GM23338 (cell line): Measurements from ENCODE around the gene SETBP1. TPM values are rescaled to one million over a fixed set of nuclear protein-coding genes. Genes with fewer than 3 reads are reported as not detected.

Experiments
- ATAC-seq: fragments of 200-7000 bp; cut with Tn5 transposase; 3 replicates; pipeline ENCODE4 v1.9.1; 2020
- DNase-seq: peaks from one replicate; pipeline ENCODE4 v3.0.0-alpha.2; 2015; ENCODE audit warnings: low spot score
- H2AFZ ChIP-seq: fragments of 200-600 bp; sonication (generic); 2 replicates; pipeline ENCODE4 v1.8.0; 2016; ENCODE audit warnings: antibody characterized with exemption, mild to moderate bottlenecking, moderate library complexity
- H3F3A ChIP-seq: fragments of 200-600 bp; sonication (generic); replicated peaks from 2 replicates; pipeline ENCODE4 v1.8.0; 2017; ENCODE audit warnings: antibody characterized with exemption, mixed run types, low read depth
- H3K27ac ChIP-seq: fragments of 200-600 bp; sonication (generic); 2 replicates; pipeline ENCODE4 v1.6.1; 2016; ENCODE audit warnings: low read depth
- H3K27me3 ChIP-seq: fragments of 200-600 bp; sonication (generic); 2 replicates; pipeline ENCODE4 v1.8.0; 2016; ENCODE audit warnings: mild to moderate bottlenecking, mixed run types, moderate library complexity; ENCODE audit not compliant: insufficient read depth
- H3K36me3 ChIP-seq: fragments of 200-600 bp; sonication (generic); 2 replicates; pipeline ENCODE4 v1.8.0; 2016; ENCODE audit warnings: mild to moderate bottlenecking; ENCODE audit not compliant: insufficient read depth
- H3K4me1 ChIP-seq: fragments of 200-600 bp; sonication (generic); 2 replicates; pipeline ENCODE4 v1.8.0; 2016; ENCODE audit warnings: mild to moderate bottlenecking, moderate library complexity; ENCODE audit not compliant: insufficient read depth
- H3K4me2 ChIP-seq: fragments of 200-600 bp; sonication (generic); 2 replicates; pipeline ENCODE4 v1.7.1; 2017; ENCODE audit warnings: mixed run types
- H3K4me3 ChIP-seq: fragments of 200-600 bp; sonication (generic); 2 replicates; pipeline ENCODE4 v1.6.1; 2016; ENCODE audit warnings: mixed run types
- H3K79me2 ChIP-seq: fragments of 200-600 bp; sonication (generic); replicated peaks from 2 replicates; pipeline ENCODE4 v1.8.0; 2017; ENCODE audit warnings: mild to moderate bottlenecking; ENCODE audit not compliant: insufficient read depth
- H3K9me2 ChIP-seq: fragments of 200-600 bp; sonication (generic); 2 replicates; pipeline ENCODE4 v1.8.0; 2017; ENCODE audit not compliant: insufficient read depth
- H4K20me1 ChIP-seq: fragments of 200-600 bp; sonication (generic); replicated peaks from 2 replicates; pipeline ENCODE4 v1.8.0; 2017; ENCODE audit warnings: mild to moderate bottlenecking; ENCODE audit not compliant: insufficient read depth
- H3K27ac Mint-ChIP-seq: 2 replicates; pipeline ENCODE4 v1.8.0; 2020; ENCODE audit warnings: inconsistent platforms, mild to moderate bottlenecking, moderate library complexity, mixed read lengths
- H3K27me3 Mint-ChIP-seq: 3 replicates; pipeline ENCODE4 v1.8.0; 2022; ENCODE audit warnings: low read depth, mild to moderate bottlenecking, moderate library complexity, mixed read lengths, inconsistent platforms; ENCODE audit not compliant: insufficient read depth, poor library complexity
- H3K36me3 Mint-ChIP-seq: 3 replicates; pipeline ENCODE4 v1.8.0; 2021; ENCODE audit warnings: low read depth, mild to moderate bottlenecking, inconsistent platforms, moderate library complexity, mixed read lengths
- H3K4me1 Mint-ChIP-seq: 3 replicates; pipeline ENCODE4 v1.8.0; 2020; ENCODE audit warnings: mild to moderate bottlenecking, inconsistent platforms, mixed read lengths
- H3K4me3 Mint-ChIP-seq: 3 replicates; pipeline ENCODE4 v1.8.0; 2021; ENCODE audit warnings: moderate library complexity, mild to moderate bottlenecking, inconsistent platforms, mixed read lengths
- H3K9me3 Mint-ChIP-seq: 3 replicates; pipeline ENCODE4 v1.8.0; 2020; ENCODE audit warnings: moderate library complexity, mild to moderate bottlenecking, inconsistent platforms, mixed read lengths
- CREB1 ChIP-seq: fragments of 250-450 bp; sonication (Bioruptor Pico); IDR thresholded peaks from 2 replicates; pipeline ENCODE4 v1.5.0; 2020; ENCODE audit warnings: low read depth, mild to moderate bottlenecking, moderate library complexity
- ETS1 ChIP-seq: IDR thresholded peaks from 2 replicates; pipeline ENCODE4 v1.6.1; 2016; ENCODE audit warnings: antibody characterized with exemption
- EZH2 ChIP-seq: fragments of 200-600 bp; sonication (generic); IDR thresholded peaks from one replicate; pipeline ENCODE4 v1.8.0; 2017; ENCODE audit warnings: antibody characterized with exemption, mild to moderate bottlenecking, low read depth; ENCODE audit not compliant: unreplicated experiment
- EZH2phosphoT487 ChIP-seq: fragments of 200-600 bp; sonication (generic); IDR thresholded peaks from one replicate; pipeline ENCODE4 v1.8.1; 2018; ENCODE audit warnings: antibody characterized with exemption; ENCODE audit not compliant: unreplicated experiment
- JUNB ChIP-seq: IDR thresholded peaks from one replicate; pipeline ENCODE4 v1.6.1; 2016; ENCODE audit warnings: antibody characterized with exemption; ENCODE audit not compliant: unreplicated experiment
- NANOG ChIP-seq: IDR thresholded peaks from 2 replicates; pipeline ENCODE4 v1.6.1; 2016; ENCODE audit warnings: antibody characterized with exemption, borderline replicate concordance
- POLR2AphosphoS5 ChIP-seq: IDR thresholded peaks from 2 replicates; pipeline ENCODE4 v1.6.1; 2016; ENCODE audit warnings: antibody characterized with exemption, low read depth
- REST ChIP-seq: IDR thresholded peaks from one replicate; pipeline ENCODE4 v1.6.1; 2018; ENCODE audit warnings: antibody characterized with exemption; ENCODE audit not compliant: unreplicated experiment
- STAT1 ChIP-seq: IDR thresholded peaks from one replicate; pipeline ENCODE4 v1.6.1; 2016; ENCODE audit warnings: antibody characterized with exemption; ENCODE audit not compliant: unreplicated experiment
- ZNF114 ChIP-seq: fragments of 250-450 bp; sonication (Bioruptor Pico); IDR thresholded peaks from 2 replicates; pipeline ENCODE4 v1.5.0; 2020; ENCODE audit warnings: mild to moderate bottlenecking, moderate library complexity
- ZNF331 ChIP-seq: fragments of 250-450 bp; sonication (Bioruptor Pico); IDR thresholded peaks from 2 replicates; pipeline ENCODE4 v1.5.0; 2020; ENCODE audit warnings: low read depth, mild to moderate bottlenecking, moderate library complexity
- polyA plus RNA-seq: library from polyadenylated mRNA; unstranded; fragments of >200 nt; fragmentation: Nextera tagmentation; extraction: Ambion mirVana; gene quantifications from 2 replicates; pipeline ENCODE4 v1.2.1, GENCODE V29; 2016
- total RNA-seq: library from RNA; depleted of rRNA; stranded (reverse); fragments of >200 nt; shearing (Covaris generic); gene quantifications from 2 replicates; pipeline ENCODE4 v1.2.3, GENCODE V29; 2014

The SETBP1 gene
- total and polyA plus RNA-seq, 2 experiments from 2014 or later, result 1.6 to 5.5 TPM

- no peak for TF ChIP-seq REST
Measured at GRCh38 chr18:44802508-44802907, 121.8 kb downstream of the SETBP1 start (continued).

GRCh38 chr18:44803019-44803650, 122.4 kb downstream of the SETBP1 start:
- no peak overlapping the region for H3K27ac ChIP-seq
- DNase-seq, result peak; percentile 49
- peak overlapping the region; percentile 60 for H3K27ac Mint-ChIP-seq
- peaks cover 16% of the 10 kb centered on the region for H3K36me3 Mint-ChIP-seq
- no peaks in the 10 kb centered on the region for H3K79me2 ChIP-seq
- peaks cover 15% of the 10 kb centered on the region for H3K4me1 Mint-ChIP-seq
- no peaks in the 10 kb centered on the region for H3K36me3 ChIP-seq
- no peak overlapping the region for H3K4me3 Mint-ChIP-seq
- H3F3A ChIP-seq, result no peaks in the 10 kb centered on the region
- H3K4me3 ChIP-seq, result no peak overlapping the region
- H4K20me1 ChIP-seq, result no peaks in the 10 kb centered on the region
- H3K27me3 ChIP-seq, result no peaks in the 10 kb centered on the region
- H3K9me3 Mint-ChIP-seq, result peaks cover 9% of the 10 kb centered on the region; the same call in 2 of the 3 replicates
- H3K27me3 Mint-ChIP-seq, result peaks cover 4% of the 10 kb centered on the region
- H3K4me2 ChIP-seq, result no peak overlapping the region
- peaks cover 14% of the 10 kb centered on the region; the same call in 1 of the 2 replicates for H3K9me2 ChIP-seq
- H2AFZ ChIP-seq, result no peak overlapping the region
- peak; percentile 81 for ATAC-seq
- peaks cover 9% of the 10 kb centered on the region; the same call in 1 of the 2 replicates for H3K4me1 ChIP-seq
- no peak for TF ChIP-seq ETS1
- TF ChIP-seq JUNB, result no peak
- TF ChIP-seq STAT1, result no peak
- no peak for TF ChIP-seq ZNF331 (CRISPR knock-in tag)
- TF ChIP-seq ZNF114 (CRISPR knock-in tag), result no peak
- TF ChIP-seq EZH2, result no peak
- TF ChIP-seq CREB1 (CRISPR knock-in tag), result no peak
- TF ChIP-seq REST, result no peak
- TF ChIP-seq POLR2AphosphoS5, result no peak
- no peak for TF ChIP-seq EZH2phosphoT487
- no peak for TF ChIP-seq NANOG
